Fibroblast of upper back skin (primary cell): ENCODE results near the gene LSS.
"Not testable (repeated sequence)": the region's sequence is repeated elsewhere in the genome, so short reads cannot be mapped to it uniquely, and the experiment has no call there.

Experiments used
- DNase-seq: peaks from one replicate; pipeline ENCODE4 v3.0.0-alpha.2; 2013

LSS gene

GRCh38 chr21:46151261-46151988, 77.1 kb downstream of the LSS start:
- DNase-seq: no peak

GRCh38 chr21:46150491-46151121, 78.0 kb downstream of the LSS start:
- no peak for DNase-seq

- DNase-seq: no peak
These were observed 78.5 kb downstream of the LSS start for GRCh38 chr21:46150073-46150472.

GRCh38 chr21:46149205-46149901, 79.2 kb downstream of the LSS start:
- no peak for DNase-seq

DNA sequence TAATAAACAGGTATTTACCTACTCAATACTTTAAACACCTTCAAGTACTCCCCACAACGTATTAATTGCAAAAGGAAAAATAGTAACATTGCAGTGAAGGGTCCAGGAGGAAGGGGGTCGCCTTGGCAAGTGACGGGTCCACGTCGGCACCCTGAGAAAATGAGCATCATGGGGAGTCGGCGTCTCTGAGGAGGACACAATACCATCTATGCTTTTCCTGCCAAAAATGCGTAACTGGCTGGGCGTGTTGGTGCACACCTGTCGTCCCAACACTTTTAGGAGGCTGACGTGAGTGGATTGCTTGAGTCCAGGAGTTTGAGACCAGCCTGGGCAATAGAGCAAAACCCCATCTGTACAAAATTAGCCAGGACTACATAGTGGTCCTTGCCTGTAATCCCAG, 80.5 kb downstream of the LSS start:
- no peak for DNase-seq

GRCh38 chr21:46147429-46147828, 81.1 kb downstream of the LSS start:
- not testable (repeated sequence) for DNase-seq

- no peak for DNase-seq
These were observed 81.7 kb downstream of the LSS start for GRCh38 chr21:46146856-46147255.

DNA sequence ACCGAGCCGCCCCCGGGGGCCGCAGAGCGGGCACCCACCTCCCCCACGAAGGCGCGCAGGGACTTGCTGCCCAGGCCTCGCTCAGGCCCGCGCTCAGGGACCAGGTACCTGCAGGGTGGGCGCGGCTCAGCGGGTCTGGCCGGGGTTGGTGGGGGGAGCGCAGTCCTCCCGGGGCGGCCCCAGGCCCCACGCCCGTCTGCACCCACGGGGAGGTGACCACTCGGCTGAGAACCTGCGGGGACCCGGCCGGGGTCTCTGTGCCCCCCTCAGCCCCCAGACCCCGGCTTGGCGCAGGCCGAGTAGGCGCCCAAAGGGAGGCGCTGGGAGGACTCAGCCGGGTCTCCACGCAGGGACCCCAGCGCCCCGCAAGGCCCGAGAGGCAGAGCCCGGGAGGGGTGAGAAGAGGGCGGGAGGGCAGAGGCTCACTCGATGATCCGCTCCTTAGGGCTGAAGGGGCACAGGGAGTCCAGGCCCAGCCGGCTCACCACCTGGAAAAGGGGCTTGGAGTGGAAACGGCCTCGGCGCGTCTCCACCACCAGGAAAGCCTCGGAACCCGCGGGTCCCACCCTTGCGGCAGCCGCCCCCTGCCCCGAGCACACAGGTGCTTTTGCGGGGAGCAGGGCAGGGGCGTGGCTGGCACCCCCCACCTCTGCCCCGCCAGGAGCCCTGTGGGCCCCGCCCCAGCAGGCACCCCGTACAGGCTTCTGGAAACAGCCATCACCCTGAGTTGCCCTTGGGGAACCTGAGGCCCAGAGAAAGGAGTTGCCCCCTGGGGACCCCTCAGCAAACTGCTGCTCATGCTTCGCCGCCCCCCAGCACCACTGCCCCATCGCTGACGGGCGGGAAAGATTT, 82.5 kb downstream of the LSS start:
- no peak for DNase-seq

- DNase-seq: no peak
These were observed 83.3 kb downstream of the LSS start for GRCh38 chr21:46145159-46145839.

GRCh38 chr21:46144464-46145070, 84.0 kb downstream of the LSS start:
- DNase-seq: no peak

GRCh38 chr21:46142582-46143473, 85.7 kb downstream of the LSS start:
- no peak for DNase-seq

GRCh38 chr21:46141767-46142581, 86.6 kb downstream of the LSS start:
- DNase-seq: no peak

DNA sequence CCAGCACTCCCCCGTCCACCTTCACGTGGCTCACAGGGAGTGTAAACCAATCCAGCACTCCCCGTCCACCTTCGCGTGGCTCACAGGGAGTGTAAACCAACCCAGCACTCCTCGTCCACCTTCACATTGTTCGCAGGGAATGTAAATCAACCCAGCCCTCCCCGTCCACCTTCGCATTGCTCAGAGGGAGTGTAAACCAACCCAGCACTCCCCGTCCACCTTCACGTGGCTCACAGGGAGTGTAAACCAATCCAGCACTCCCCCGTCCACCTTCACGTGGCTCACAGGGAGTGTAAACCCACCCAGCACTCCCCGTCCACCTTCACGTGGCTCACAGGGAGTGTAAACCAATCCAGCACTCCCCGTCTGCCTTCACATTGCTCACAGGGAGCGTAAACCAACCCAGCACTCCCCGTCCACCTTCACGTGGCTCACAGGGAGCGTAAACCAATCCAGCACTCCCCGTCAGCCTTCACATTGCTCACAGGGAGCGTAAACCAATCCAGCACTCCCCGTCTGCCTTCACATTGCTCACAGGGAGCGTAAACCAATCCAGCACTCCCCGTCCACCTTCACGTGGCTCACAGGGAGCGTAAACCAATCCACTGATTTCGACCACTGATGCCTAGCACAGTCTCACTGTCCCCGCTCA, 88.1 kb downstream of the LSS start:
- DNase-seq: not testable (repeated sequence)

DNA sequence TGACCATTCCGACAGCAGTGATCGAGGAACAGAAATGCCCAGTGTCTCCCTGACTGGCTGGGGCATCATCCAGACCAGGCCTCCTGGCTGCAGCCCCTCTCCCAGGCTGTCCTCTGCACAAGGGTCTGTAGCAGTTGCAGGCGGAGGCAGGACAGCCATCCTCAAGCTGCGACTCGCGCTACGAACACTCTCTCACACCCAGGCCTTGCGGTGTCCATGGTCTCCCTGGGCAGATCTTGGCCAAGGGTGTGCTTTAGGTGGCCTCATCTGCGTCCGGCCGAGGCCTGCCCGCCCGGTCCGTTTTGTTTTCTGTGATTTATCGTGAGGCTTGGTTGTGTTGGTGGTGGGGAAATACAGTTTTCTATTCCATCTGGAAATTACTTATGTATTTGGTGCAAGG, 88.9 kb downstream of the LSS start:
- no peak for DNase-seq

GRCh38 chr21:46138383-46138970, 90.1 kb downstream of the LSS start:
- no peak for DNase-seq
